GM10847 (cell line): ENCODE measurements around the gene LRTM1.

Experiments used
- POLR2A ChIP-seq: IDR thresholded peaks from 2 replicates; pipeline ENCODE4 v1.6.1; 2011; ENCODE audit not compliant: insufficient read length; ENCODE audit errors: extremely low read depth

The LRTM1 gene

DNA sequence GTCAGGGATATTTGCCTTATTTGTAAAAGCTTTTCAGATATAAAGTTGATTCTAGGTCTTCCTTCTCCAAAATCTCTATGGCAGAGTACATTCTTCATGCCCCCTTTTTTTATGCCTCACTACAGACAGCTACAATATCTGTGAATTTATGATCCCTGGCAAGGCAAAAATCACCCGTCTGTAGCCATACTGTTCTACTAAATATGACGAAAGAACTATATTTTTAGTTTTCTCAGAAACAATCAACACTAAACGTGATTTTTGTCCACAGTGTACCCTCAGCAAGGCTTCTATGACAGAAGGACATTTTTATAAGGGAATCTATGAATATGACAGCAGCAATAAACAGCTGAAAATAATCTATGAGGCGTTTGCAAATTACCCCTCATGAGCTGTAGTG lies 12.7 kb downstream of the LRTM1 start:
- TF ChIP-seq POLR2A = no peak

DNA sequence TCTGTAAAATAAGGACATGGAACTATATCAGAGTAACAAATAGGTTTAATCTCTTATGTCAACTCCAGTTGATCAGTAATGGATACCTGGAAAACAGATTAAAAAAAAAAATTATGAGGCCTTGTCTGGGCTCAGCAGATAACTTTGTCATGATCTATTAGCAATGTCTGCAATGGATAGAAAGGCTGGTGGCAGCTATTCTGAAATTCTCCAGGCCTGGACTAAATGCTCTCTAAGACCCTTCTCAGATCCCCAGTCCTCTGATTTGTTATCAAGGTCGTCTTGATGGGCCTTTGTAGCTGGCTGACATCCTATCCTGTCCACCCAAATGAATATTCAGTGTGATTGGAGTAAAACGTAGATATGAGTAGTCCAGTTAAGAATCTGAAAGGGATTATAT lies 13.7 kb downstream of the LRTM1 start:
- no peak for TF ChIP-seq POLR2A

DNA sequence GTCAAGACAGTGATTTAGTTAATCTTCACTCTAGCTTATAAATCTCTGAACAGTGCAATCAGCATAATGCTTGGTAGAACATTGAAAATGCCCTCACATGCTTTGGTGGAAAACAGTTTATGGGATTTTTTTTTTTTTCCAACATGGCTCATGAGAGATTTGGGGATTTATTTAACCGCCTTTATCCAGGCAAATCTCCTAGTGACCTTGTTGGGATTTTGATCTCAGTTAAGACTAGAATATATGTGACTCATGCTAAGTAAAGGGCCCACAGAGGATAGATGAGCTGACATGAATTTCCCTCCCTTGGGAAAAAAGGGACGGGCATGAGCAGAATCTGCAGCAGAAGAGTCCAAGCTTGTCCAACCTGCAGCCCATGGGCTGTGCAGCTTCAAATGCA lies 18.7 kb downstream of the LRTM1 start:
- no peak for TF ChIP-seq POLR2A

DNA sequence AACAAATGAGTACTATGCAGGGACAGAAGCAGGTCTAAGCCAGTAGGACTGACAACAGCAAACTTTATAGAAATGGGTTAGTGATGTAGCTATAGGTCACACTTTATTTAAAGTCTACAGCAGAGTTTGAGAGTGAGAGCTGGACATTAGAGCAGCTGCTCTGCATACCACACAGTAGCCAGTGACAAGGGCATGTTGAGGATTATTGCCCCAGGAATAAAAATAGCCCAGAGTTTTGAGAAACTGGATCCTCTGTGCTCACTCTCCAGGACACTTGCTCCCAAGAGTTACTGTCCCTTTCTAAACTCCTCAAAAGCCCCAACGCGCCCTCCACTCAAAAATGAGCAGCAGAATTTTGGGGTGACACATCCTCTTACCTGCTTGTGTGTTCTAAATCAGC lies 21.1 kb downstream of the LRTM1 start:
- no peak for TF ChIP-seq POLR2A

DNA sequence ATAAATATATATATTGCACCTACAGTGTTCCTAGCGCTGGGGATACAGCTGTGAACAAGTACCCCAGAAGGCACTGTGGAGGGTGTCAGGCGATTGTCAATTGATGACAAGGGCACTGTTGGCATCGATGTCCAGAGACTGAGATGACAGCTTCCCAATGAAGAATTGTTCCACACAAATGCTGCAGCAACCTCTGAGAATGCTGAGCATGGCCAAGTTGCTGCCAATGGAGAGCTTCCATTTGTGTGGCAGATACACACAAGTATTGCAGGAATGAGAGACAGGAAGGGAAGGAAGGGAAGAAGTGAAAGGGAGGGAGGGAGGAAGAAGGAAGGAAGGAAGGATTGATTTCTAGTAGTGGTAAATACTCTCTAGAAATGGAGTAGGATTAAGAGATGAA lies 21.9 kb downstream of the LRTM1 start:
- TF ChIP-seq POLR2A = no peak

DNA sequence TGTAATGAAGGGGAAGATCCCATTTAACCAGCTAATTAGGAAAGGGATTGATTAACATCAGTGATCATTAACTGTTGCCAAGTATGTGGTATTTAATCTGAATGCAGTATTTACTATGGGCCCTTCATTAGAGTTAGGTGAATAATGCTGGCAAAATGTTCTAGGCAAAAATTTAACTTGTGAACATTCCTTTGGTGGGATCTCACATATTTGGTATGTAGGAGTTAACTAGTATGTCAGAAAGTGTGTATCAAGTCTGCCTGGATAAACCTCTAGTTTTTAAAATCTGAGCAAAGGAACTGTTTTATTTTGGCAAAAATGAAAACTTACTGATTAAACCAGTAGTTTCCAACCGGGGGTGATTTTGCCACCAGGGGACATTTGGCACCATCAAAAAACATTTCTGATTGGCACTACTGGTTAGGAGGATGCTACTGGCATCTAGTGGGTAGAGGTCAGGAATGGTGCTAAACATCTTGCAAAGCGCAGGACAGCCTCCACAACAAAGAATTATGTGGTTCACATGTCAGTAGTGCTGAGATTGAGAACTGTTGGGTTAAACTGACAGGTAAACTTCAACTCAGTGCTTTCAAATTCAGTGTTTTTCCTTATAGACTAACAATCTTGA lies 22.5 kb downstream of the LRTM1 start:
- TF ChIP-seq POLR2A = no peak

DNA sequence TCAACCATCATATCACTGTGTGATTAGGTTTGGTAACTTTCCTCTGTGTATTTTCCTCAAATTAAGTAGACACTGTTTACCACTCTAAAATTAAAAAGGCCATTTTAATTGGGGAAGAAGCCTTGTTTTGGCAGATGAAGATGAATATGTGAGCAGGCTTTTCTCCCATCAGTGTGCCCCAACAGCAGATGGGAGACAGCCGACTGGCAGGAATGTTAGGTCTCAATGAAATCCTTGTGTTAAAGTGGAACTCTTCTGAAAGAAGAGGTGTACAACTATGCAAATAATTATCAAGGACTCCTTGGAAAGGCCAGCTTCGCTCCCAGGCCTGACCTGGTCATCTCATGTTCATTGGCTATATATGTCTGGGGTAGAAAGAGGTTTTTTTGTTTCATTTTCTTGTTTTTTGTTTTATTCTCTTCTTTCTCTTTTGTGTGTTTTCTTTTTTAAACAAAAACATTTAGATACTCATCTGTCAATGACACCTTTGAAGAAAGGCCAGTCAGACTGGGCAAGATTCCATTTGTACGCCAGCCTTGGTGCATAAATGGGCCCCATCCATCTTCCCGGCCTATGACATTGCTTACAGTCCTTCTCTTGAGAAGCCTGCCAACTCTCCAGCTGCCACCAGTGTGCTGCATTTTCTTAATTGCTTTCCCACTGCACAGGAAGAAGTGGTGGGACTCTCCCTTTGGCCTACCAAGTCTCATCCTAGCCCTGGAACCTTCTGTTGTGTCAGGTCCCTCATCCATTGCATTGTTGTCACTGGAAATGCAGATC lies 25.8 kb downstream of the LRTM1 start:
- TF ChIP-seq POLR2A = no peak

DNA sequence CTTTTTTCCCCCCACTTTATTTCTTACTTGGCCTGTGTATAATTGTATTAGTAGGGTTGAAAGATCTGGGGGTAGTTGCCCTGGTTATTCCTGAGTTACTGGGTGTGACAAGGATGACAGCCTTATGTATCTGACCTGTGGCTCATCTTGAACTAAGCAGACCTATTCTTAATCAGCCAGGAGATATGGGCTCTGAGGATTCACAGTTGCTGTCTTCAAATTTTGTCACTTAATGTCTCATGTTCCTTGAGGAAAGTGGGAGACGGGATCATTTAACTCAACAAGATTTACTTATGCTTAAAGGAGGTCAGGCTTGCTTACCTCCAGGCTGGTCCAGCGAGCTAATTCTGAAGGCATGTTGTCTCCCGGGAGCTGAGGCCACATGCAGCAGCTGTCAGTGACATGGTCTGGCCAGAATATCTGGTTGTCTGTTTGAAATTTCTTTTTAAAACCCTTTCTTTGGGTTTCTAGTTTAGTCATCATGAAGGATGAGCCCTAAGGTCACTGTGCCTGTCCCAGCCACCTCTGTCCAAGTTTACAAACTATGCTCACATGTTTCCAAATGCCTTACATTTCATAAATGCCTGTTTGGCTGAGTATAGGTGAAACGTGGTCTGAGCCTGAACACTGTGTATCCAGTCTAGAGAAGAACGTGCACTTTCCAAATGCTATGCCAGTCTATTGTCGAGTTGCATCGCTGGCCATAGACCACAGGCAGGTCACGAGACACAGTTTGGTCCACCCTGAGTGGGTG lies 26.8 kb downstream of the LRTM1 start:
- no peak for TF ChIP-seq POLR2A

DNA sequence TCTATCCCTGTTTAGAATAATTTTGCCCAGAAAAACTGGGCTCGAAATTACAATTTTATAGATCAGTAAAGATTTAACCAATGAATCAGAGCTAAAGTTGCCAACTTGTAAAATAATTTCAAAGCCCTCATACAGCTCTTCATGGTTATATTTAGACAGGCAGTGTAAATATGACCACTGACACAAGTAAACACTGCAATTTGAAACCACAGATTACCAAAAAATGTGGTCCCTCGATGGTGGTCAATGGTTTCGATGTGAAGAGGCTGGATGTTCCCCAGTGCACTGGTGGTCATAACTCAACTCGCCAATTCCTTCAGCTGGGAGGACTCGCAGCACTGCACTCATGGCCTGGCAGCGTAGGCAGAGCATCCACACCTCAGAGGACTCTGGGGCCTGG lies 28.6 kb downstream of the LRTM1 start:
- no peak for TF ChIP-seq POLR2A

DNA sequence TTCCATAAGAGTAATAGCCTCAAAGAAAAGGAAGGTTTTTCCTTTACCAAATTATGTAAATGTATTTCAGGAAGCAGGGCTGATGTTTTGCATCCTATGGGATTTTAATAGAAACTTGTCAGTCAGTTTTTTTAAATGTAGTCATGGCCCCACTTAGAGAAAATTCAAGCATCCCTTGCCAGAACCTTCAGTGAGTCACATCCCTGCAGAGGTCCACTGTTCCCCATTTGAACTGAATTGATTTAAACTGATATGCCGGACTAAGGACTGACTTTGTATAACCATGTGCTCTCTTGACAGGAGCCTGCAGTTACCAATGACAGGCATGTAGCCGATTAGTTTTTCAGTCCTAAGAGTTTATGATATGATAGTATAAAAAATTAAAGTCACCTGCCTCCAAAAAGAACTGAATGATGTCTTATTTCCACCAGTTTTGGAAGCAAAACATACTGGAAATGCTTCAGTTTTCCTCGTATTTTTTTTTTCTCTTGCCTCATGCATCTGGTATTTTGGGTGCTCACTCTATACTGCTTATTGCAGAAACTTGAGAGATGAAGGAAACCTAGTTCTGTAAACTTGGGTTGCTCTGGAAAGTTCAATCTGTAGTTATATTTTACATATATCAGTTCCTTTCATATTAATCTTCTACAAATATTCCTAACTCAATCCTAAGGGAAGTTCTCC lies 30.7 kb downstream of the LRTM1 start:
- TF ChIP-seq POLR2A = no peak

DNA sequence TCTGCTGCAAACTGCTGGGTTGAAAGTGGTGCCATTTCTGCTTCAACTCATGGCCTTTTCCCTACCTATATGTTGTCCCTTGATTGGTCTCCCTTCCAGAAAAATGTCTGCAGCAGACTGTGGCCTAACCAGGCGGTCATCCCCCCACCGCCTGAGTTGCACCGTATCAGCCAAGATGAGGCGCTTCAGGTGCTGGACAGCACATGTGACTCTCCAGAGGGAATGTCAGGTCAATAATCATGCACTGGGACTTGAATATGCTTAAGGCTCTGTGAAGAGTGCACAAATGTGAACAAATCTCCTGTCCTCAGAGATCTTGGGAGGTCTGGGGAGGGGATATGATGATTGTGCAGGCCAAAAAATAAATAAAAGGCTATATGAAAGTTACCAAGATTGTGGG lies 32.2 kb downstream of the LRTM1 start:
- TF ChIP-seq POLR2A = no peak

DNA sequence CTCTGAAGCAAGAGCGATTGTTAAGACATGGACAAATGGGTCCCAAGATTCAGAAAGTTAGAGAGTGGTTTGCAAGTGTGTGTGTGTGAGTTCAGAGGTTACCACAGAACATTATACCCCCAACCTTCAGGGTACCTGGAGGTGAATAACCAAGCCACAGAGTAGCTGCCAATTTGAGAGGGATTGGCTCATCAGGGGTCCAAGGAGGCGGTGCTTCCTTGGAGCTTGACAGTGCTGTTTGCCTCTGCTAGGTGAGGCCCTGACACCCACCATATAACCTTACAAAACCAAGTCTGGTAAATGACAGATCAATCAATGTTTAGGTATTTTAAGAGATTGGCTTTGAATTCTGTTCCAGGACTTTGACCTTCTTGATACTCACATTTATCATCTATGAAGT lies 35.7 kb downstream of the LRTM1 start:
- TF ChIP-seq POLR2A = no peak

DNA sequence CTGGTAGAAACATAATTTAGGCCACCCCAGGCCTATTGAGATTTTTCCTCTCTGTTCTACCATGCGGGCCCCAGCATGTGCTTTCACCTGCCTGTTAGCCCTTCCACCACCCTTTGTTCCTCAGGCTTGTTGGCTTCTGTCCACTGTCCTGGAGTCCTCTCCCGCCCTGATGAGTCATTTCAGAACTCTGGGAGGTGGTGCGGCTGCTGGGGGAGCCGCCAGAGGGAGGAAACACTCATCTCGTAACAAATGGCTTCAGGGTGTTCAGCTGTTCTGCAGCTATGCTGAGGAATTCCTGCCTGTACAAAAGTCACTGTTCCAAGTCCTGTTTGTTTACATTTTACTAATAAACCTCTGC lies 36.3 kb downstream of the LRTM1 start:
- TF ChIP-seq POLR2A = no peak

DNA sequence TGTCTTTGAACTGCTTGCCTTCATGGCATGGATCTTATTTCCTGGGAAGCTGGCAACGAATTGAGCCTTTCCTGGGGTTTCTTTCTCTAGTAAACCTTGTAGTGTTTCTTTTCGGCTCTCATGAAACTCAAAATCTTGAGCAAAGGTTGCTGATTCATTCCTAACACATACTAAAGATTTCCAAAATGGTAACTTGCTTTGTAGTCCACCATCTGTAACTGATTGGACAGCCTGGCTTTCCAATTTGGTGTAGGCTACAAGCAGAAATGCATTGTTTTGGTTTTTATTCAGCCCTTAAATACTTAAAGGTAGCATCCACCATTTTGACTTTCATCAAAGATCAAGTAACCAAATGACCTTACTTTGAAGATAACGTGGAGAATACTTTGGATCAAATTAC lies 38.1 kb downstream of the LRTM1 start:
- no peak for TF ChIP-seq POLR2A

DNA sequence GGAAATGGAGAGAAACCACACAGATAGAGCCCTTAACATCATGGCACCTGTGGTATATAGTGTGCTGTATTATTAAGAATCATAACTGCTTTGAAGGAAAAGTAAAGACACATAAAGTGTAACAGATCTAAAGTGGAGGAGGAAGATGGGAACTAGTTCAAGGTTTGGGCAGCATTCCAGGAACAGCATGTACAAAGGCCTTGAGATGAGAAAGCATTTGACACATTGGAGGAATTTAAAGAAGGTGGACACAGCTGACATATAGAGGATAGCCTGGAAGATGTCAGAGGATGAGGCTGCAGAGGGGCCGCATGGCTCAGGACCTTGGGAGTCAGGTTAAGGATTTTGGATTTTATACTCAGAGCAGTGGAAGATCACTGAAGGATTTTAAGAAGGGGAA lies 39.0 kb downstream of the LRTM1 start:
- no peak for TF ChIP-seq POLR2A

DNA sequence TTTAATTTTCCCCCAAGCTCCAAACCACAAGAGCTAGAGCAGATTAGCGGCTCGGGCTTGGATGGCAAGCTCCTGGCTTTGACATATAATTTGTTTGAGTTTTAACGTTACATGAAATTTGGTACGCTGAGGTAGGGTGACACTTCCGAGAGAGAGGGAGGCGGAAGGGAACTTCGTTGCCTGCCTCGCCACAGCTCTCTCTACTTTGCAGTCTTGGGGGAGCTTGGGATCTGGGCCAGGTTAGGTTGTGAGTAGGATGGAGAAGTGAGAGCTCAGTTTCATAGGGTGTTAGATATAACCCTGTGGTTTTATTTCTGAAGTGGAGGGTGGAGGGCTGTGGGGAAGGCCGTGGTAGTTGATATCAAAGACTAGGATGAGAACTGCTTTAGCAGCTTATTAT lies 39.7 kb downstream of the LRTM1 start:
- no peak for TF ChIP-seq POLR2A
